ENCODE results near the gene COPS4. TPM values are rescaled to one million over a fixed set of nuclear protein-coding genes. Genes with fewer than 3 reads are reported as not detected.

COPS4 gene
- total and polyA plus RNA-seq, 10 of the 15 experiments (the other 5 are each of a cell fraction or from before 2014, with no cell fraction given), result 34.2 to 159 (median 66.7) TPM

GRCh38 chr4:83010522-83011318 is 24.3 kb upstream of the COPS4 start, which contains the start of gene LIN54:
LIN54 (minus strand) TSS chr4:83010823; CDS start chr4:82984844, 25,979 bp downstream.
- SMC1A ChIA-PET (ENCODE audit: uncharacterized antibody, unreplicated experiment), result interaction anchor here (0.6 to 3.9 kb wide), 31 partner anchors 20 to 272 kb away, joined by 3 to 33 read pairs (median 4); partner anchors contain the start of genes COPS4, SCD5, SEC31A and THAP9
- Histone ChIP-seq H3K4me3 (peak within 1 kb of the TSS; percentile 76), H3K9ac (ENCODE audit: control insufficient read depth, insufficient read depth, low read length) (peak within 1 kb of the TSS; percentile 95), H3K4me1 (ENCODE audit: control insufficient read depth, insufficient read depth, low read length) (no peaks in the 10 kb centered on the region), H3K9me3 (replicated peaks; ENCODE audit: control insufficient read depth, insufficient read depth, low read length) (no peaks in the 10 kb centered on the region), H3K36me3 (ENCODE audit: control insufficient read depth in 2 of 2, insufficient read depth in 2 of 2, low read length in 1 of 2) (no peaks in the 10 kb centered on the region), H4K20me1 (ENCODE audit: control insufficient read depth, insufficient read depth) (no peaks in the 10 kb centered on the region), H2AFZ (ENCODE audit: control insufficient read depth, low read depth, low read length) (peak within 1 kb of the TSS; percentile 81), H3K27ac (ENCODE audit: control insufficient read depth, insufficient read depth) (peak within 1 kb of the TSS; percentile 92), H3K4me2 (ENCODE audit: control insufficient read depth, insufficient read depth) (peak within 1 kb of the TSS; percentile 91), H3K27me3 (replicated peaks in 1 of 2; ENCODE audit: control insufficient read depth in 2 of 2, insufficient read depth in 2 of 2, low read length in 1 of 2) (no peaks in the 10 kb centered on the region), H3K79me2 (ENCODE audit: control insufficient read depth, insufficient read depth, low read length) (peaks cover 62% of the 10 kb centered on the region)
- intact Hi-C loops (cut with micrococcal nuclease; ENCODE audit: unreplicated experiment) (loop anchor here (2.0 to 10.0 kb wide), 3 partner anchors 22 to 576 kb away; partner anchors contain the start of genes ENOPH1 and HNRNPDL), in situ Hi-C loops (cut with MboI) (loop anchor here (5.0 kb wide), 1 partner anchor 118 kb away; the partner anchor contains the start of gene SEC31A)
- CTCF ChIA-PET, result interaction anchor here (0.6 to 2.0 kb wide), 7 partner anchors 11 to 270 kb away, joined by 3 to 27 read pairs (median 5); partner anchors contain the start of genes COPS4 and THAP9
- FAIRE-seq, result no peak
- 0% methylated on average over 33 of the region's 54 CpGs for WGBS (ENCODE audit: insufficient coverage, insufficient replicate concordance, low lambda C conversion rate, missing lambda C conversion rate)
- RAD21 ChIA-PET (ENCODE audit: unreplicated experiment), result interaction anchor here (0.7 to 6.5 kb wide), 17 partner anchors 19 to 273 kb away, joined by 3 to 68 read pairs (median 5); partner anchors contain the start of genes COPS4, COQ2 and THAP9
- POLR2A ChIA-PET, result interaction anchor here (0.6 to 3.3 kb wide), 16 partner anchors 8 to 571 kb away, joined by 3 to 27 read pairs (median 4); partner anchors contain the start of genes COPS4 and THAP9
- BruUV-seq (replicated peaks), result no TSS peak
- ATAC-seq, result peak; percentile 68
- no peak for DNase-seq (ENCODE audit: low read depth, low spot score)
- TF ChIP-seq SUZ12 (IDR thresholded peaks at IDR 0.05; ENCODE audit: unreplicated experiment), result no peak
- peak; percentile 65 for TF ChIP-seq POLR2A (IDR thresholded peaks at IDR 0.05; ENCODE audit: low read depth, low read length)
- no peak for TF ChIP-seq EZH2 (IDR thresholded peaks at IDR 0.05; ENCODE audit: borderline replicate concordance, control insufficient read depth, low read depth, low read length)
- no peak for TF ChIP-seq SUPT20H (IDR thresholded peaks at IDR 0.05; ENCODE audit: borderline replicate concordance, control insufficient read depth, low read depth, low read length)
- TF ChIP-seq NR2F1 (conservative IDR thresholded peaks at IDR 0.05), result peak; percentile 88
- peak; percentile 85 for TF ChIP-seq CREB1 (IDR thresholded peaks at IDR 0.05; ENCODE audit: low read depth)
- TF ChIP-seq SREBF1 (IDR thresholded peaks at IDR 0.05; ENCODE audit: low read length), result no peak
- TF ChIP-seq E2F8 (IDR thresholded peaks at IDR 0.05; ENCODE audit: low read depth, partially characterized antibody), result no peak
- TF ChIP-seq USF2 (IDR thresholded peaks at IDR 0.05; ENCODE audit: borderline replicate concordance, low read depth, low read length), result no peak
- TF ChIP-seq JUNB (IDR thresholded peaks at IDR 0.05), result no peak
- no peak for TF ChIP-seq TARDBP (IDR thresholded peaks at IDR 0.05; ENCODE audit: borderline replicate concordance)
- TF ChIP-seq RAD51 (IDR thresholded peaks at IDR 0.05), result no peak
- no peak for TF ChIP-seq MEF2A (IDR thresholded peaks at IDR 0.05; ENCODE audit: insufficient read depth, low read depth, low read length)
- 0 out of 2 replicates have a peak, but pooled peaks have one; percentile 4 for TF ChIP-seq RUNX3 (IDR thresholded peaks at IDR 0.05; ENCODE audit: low read length)
- no peak for TF ChIP-seq MAX (IDR thresholded peaks at IDR 0.05; ENCODE audit: low read depth, low read length)
- TF ChIP-seq ZBTB33 (IDR thresholded peaks at IDR 0.05), result no peak
- 0 out of 3 replicates have a peak, but pooled peaks have one; percentile 33 for TF ChIP-seq POU2F2 (IDR thresholded peaks at IDR 0.05; ENCODE audit: borderline replicate concordance, low read depth, low read length)

Measured in GM12878 (cell line).